ENCODE results near the gene DNAJA3. TPM values are rescaled to one million over a fixed set of nuclear protein-coding genes. Genes with fewer than 3 reads are reported as not detected.
A peak's percentile ranks its signal among the peaks of the same experiment; 100 is the strongest.

Gene DNAJA3
- total RNA-seq, 6 donors from 2014 or later = 31.2 to 61.8 (median 36.6) TPM

- TF ChIP-seq POLR2AphosphoS5 (IDR thresholded peaks at IDR 0.05) = no peak
- no peak for TF ChIP-seq CTCF (IDR thresholded peaks at IDR 0.05)
- TF ChIP-seq EP300 (IDR thresholded peaks at IDR 0.05) = no peak
- TF ChIP-seq POLR2A (IDR thresholded peaks at IDR 0.05) = no peak
- no peaks in the 10 kb centered on the region for H3K27me3 ChIP-seq
- H3K9me3 ChIP-seq = no peaks in the 10 kb centered on the region
- ATAC-seq (ENCODE audit: low FRiP score in 2 of 2) (no peak), DNase-seq (no peak)
- H3K4me1 ChIP-seq = peaks cover 15 to 32% (median 29%) of the 10 kb centered on the region in 4 donors
- peak overlapping the region in 3 of 4 donors; percentile 71 to 79 (median 78) for H3K27ac ChIP-seq
- no peak overlapping the region for H3K4me3 ChIP-seq
- H3K36me3 ChIP-seq = peaks cover 5 to 70% (median 49%) of the 10 kb centered on the region in 4 donors
- 80 to 85% methylated on average over 1 to 14 of the region's 20 CpGs for WGBS, 2 donors
Measured at GRCh38 chr16:4387781-4388180, 37.9 kb upstream of the DNAJA3 start.

GRCh38 chr16:4388271-4389021 is 37.2 kb upstream of the DNAJA3 start:
- DNase-seq (no peak), ATAC-seq (ENCODE audit: low FRiP score in 2 of 2) (no peak)
- peaks cover 15 to 39% (median 34%) of the 10 kb centered on the region in 4 donors for H3K4me1 ChIP-seq
- no peaks in the 10 kb centered on the region for H3K9me3 ChIP-seq
- H3K27ac ChIP-seq = peak overlapping the region; percentile 23 to 79 (median 74)
- H3K27me3 ChIP-seq = no peaks in the 10 kb centered on the region
- TF ChIP-seq POLR2A (IDR thresholded peaks at IDR 0.05) (no peak), CTCF (IDR thresholded peaks at IDR 0.05) (no peak), EP300 (IDR thresholded peaks at IDR 0.05) (no peak), POLR2AphosphoS5 (IDR thresholded peaks at IDR 0.05) (no peak)
- 87% methylated on average over 19 of the region's 19 CpGs; no CpG with 5 or more reads in 1 of the 2 donors for WGBS, 2 donors
- H3K36me3 ChIP-seq = peaks cover 4 to 70% (median 50%) of the 10 kb centered on the region in 4 donors
- no peak overlapping the region for H3K4me3 ChIP-seq

GRCh38 chr16:4389051-4389955 is 36.4 kb upstream of the DNAJA3 start:
- no peak for DNase-seq
- Histone ChIP-seq H3K36me3 (peaks cover 4 to 62% (median 45%) of the 10 kb centered on the region in 4 donors), H3K27ac (peak overlapping the region; percentile 23 to 79 (median 74)), H3K27me3 (no peaks in the 10 kb centered on the region), H3K9me3 (no peaks in the 10 kb centered on the region), H3K4me1 (peaks cover 15 to 39% (median 30%) of the 10 kb centered on the region in 4 donors), H3K4me3 (no peak overlapping the region)
- 58 to 100% methylated on average over 1 to 27 of the region's 27 CpGs for WGBS, 2 donors
- no peak for ATAC-seq (ENCODE audit: low FRiP score in 2 of 2)
- no peak for TF ChIP-seq POLR2AphosphoS5 (IDR thresholded peaks at IDR 0.05)
- TF ChIP-seq CTCF (IDR thresholded peaks at IDR 0.05) = no peak
- TF ChIP-seq POLR2A (IDR thresholded peaks at IDR 0.05) = no peak
- no peak for TF ChIP-seq EP300 (IDR thresholded peaks at IDR 0.05)

- Histone ChIP-seq H3K9me3 (no peaks in the 10 kb centered on the region), H3K4me1 (peaks cover 15 to 39% (median 28%) of the 10 kb centered on the region in 4 donors), H3K27me3 (no peaks in the 10 kb centered on the region), H3K36me3 (peaks cover 4 to 62% (median 47%) of the 10 kb centered on the region in 4 donors), H3K4me3 (no peak overlapping the region), H3K27ac (peak overlapping the region in 2 of 4 donors; percentile 78 to 79)
- 85 to 88% methylated on average over 14 to 18 of the region's 18 CpGs for WGBS, 2 donors
- ATAC-seq (ENCODE audit: low FRiP score in 2 of 2) = no peak
- no peak for DNase-seq
- TF ChIP-seq POLR2A (IDR thresholded peaks at IDR 0.05) (no peak), POLR2AphosphoS5 (IDR thresholded peaks at IDR 0.05) (no peak), EP300 (IDR thresholded peaks at IDR 0.05) (no peak), CTCF (IDR thresholded peaks at IDR 0.05) (no peak)
Measured at GRCh38 chr16:4390266-4391260, 35.1 kb upstream of the DNAJA3 start.

All from upper lobe of left lung (tissue), 6 donors.